Body of pancreas (tissue), 4 donors: ENCODE measurements around the gene AMBRA1. TPM values are rescaled to one million over a fixed set of nuclear protein-coding genes. Genes with fewer than 3 reads are reported as not detected.

Experiments
- ATAC-seq: fragments of 150-250 bp; one replicate; pipeline ENCODE4 v1.9.1; 2016
- DNase-seq, 4 donors: peaks; one replicate each; pipeline ENCODE4 v3.0.0-alpha.2; 2019
- H3K27ac ChIP-seq, 4 donors: fragments of 200-600 bp; sonication (generic); 1 replicate in 3 of 4; 2 replicates in 1 of 4; pipeline versions ENCODE4 v1.5.1 to v1.6.1; 2016 to 2019; ENCODE audit warnings: mild to moderate bottlenecking in 1 of 4, mixed read lengths in 1 of 4, moderate library complexity in 1 of 4
- H3K27me3 ChIP-seq, 2 donors: fragments of 200-600 bp; sonication (generic); one replicate each; pipeline ENCODE4 v1.6.0; 2016; ENCODE audit warnings: mild to moderate bottlenecking in 1 of 2
- H3K36me3 ChIP-seq, 2 donors: fragments of 200-600 bp; sonication (generic); replicated peaks in 1 of 2; 2 replicates each; pipeline ENCODE4 v1.5.1; 2016; ENCODE audit warnings: low read depth in 2 of 2; ENCODE audit not compliant: insufficient read depth in 1 of 2
- H3K4me1 ChIP-seq: fragments of 200-600 bp; sonication (generic); one replicate; pipeline ENCODE4 v1.6.0; 2016
- H3K4me3 ChIP-seq, 2 donors: fragments of 200-600 bp; sonication (generic); 1 replicate in 1 of 2; 2 replicates in 1 of 2; pipeline ENCODE4 v1.5.1; 2016 to 2019
- H3K9me3 ChIP-seq, 3 donors: fragments of 200-600 bp; sonication (generic); 1 replicate in 2 of 3; 2 replicates in 1 of 3; pipeline ENCODE4 v1.5.1; 2016
- POLR2A ChIP-seq, 3 donors: fragments of 450-650 bp; IDR thresholded peaks; one replicate each; pipeline ENCODE4 v1.6.1; 2016; ENCODE audit warnings: antibody characterized with exemption in 3 of 3, mild to moderate bottlenecking in 2 of 3
- WGBS, 2 donors: methylation state at CpG; one replicate each; pipeline ENCODE4 v1.1.5; 2017; 5-methylcytosine and 5-hydroxymethylcytosine counted together
- intact Hi-C: fragments of 100-400 bp; cut with DNase I; formaldehyde crosslinking; loops from one replicate; pipeline ENCODE4 v1.15.1; 2023
- total RNA-seq, 2 donors: library from RNA; depleted of rRNA; stranded (reverse); fragments of >200 nt; gene quantifications; one replicate each; pipeline ENCODE4 v1.1.0, GENCODE V29; 2016
- TF ChIP-seq, protein P1 (sequence below), 7 experiments: fragments of 450-650 bp in 4 of 7; fragments of 200-600 bp in 3 of 7; sonication (generic) in 3 of 7; IDR thresholded peaks; one replicate each; pipeline ENCODE4 v1.5.1; 2016 to 2019; ENCODE audit warnings: antibody characterized with exemption in 7 of 7

Gene AMBRA1
- total RNA-seq, 2 donors from 2014 or later = 17.6 to 43.2 TPM

GRCh38 chr11:46461461-46461927 lies 132.3 kb downstream of the AMBRA1 start:
- Histone ChIP-seq H3K27me3 (no peaks in the 10 kb centered on the region), H3K4me3 (no peak overlapping the region), H3K36me3 (no peaks in the 10 kb centered on the region), H3K4me1 (no peaks in the 10 kb centered on the region), H3K27ac (no peak overlapping the region), H3K9me3 (no peaks in the 10 kb centered on the region)
- ATAC-seq = no peak
- intact Hi-C loops = no loop called here
- no peak for DNase-seq
- TF ChIP-seq, protein P1, sequence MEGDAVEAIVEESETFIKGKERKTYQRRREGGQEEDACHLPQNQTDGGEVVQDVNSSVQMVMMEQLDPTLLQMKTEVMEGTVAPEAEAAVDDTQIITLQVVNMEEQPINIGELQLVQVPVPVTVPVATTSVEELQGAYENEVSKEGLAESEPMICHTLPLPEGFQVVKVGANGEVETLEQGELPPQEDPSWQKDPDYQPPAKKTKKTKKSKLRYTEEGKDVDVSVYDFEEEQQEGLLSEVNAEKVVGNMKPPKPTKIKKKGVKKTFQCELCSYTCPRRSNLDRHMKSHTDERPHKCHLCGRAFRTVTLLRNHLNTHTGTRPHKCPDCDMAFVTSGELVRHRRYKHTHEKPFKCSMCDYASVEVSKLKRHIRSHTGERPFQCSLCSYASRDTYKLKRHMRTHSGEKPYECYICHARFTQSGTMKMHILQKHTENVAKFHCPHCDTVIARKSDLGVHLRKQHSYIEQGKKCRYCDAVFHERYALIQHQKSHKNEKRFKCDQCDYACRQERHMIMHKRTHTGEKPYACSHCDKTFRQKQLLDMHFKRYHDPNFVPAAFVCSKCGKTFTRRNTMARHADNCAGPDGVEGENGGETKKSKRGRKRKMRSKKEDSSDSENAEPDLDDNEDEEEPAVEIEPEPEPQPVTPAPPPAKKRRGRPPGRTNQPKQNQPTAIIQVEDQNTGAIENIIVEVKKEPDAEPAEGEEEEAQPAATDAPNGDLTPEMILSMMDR (IDR thresholded peaks at IDR 0.05) = no peak
- WGBS, 2 donors = 72 to 81% methylated on average over 1 of the region's 1 CpG

- no peaks in the 10 kb centered on the region for H3K9me3 ChIP-seq
- intact Hi-C loops = no loop called here
- TF ChIP-seq, protein P1 (IDR thresholded peaks at IDR 0.05) = no peak
- TF ChIP-seq POLR2A (IDR thresholded peaks at IDR 0.05) = no peak
- ATAC-seq (no peak), DNase-seq (no peak)
- H3K27me3 ChIP-seq = no peaks in the 10 kb centered on the region
- H3K4me1 ChIP-seq = no peaks in the 10 kb centered on the region
- H3K4me3 ChIP-seq = no peak overlapping the region
- H3K27ac ChIP-seq = no peak overlapping the region
- no peaks in the 10 kb centered on the region for H3K36me3 ChIP-seq
- 96% methylated on average over 2 of the region's 2 CpGs for WGBS, 2 donors
Measured at GRCh38 chr11:46458491-46458890, 135.3 kb downstream of the AMBRA1 start.

DNA sequence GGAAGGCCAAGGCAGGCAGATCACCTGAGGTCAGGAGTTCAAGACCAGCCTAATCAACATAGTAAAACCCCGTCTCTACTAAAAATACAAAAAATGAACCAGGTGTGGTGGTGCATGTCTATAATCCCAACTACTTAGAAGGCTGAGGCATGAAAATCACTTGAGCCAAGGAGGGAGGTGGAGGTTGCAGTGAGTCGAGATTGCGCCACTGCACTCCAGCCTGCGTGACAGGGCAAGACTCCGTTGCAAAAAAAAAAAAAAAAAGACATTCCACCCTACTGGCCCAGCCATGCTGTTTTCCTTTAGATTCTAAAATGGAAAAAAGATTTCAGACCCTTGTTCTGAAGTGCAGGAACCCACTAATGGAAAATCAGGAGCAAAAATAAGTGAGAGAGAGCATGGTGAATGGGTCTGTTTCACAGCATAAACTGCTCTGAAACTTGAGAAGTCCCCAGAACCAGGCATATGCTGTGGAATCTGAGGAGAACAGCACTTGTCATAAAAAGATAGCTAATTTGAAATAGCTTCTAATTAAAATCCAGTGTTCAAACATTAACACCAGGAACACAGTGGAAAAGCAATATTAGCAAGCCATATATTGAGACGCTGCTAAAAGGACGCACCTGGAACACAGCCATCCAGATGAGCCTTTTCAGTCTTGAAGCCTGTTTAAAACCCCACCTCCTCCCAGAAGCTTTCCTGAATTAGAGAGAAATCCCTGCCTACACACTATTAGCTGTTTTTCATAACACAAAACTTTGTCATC lies 136.0 kb downstream of the AMBRA1 start:
- DNase-seq = no peak
- Histone ChIP-seq H3K4me1 (no peaks in the 10 kb centered on the region), H3K9me3 (no peaks in the 10 kb centered on the region), H3K27ac (no peak overlapping the region), H3K4me3 (no peak overlapping the region), H3K36me3 (no peaks in the 10 kb centered on the region), H3K27me3 (no peaks in the 10 kb centered on the region)
- intact Hi-C loops = no loop called here
- 87 to 95% methylated on average over 7 of the region's 7 CpGs for WGBS, 2 donors
- TF ChIP-seq POLR2A (IDR thresholded peaks at IDR 0.05) = no peak
- TF ChIP-seq, protein P1 (IDR thresholded peaks at IDR 0.05) = no peak
- no peak for ATAC-seq

DNA sequence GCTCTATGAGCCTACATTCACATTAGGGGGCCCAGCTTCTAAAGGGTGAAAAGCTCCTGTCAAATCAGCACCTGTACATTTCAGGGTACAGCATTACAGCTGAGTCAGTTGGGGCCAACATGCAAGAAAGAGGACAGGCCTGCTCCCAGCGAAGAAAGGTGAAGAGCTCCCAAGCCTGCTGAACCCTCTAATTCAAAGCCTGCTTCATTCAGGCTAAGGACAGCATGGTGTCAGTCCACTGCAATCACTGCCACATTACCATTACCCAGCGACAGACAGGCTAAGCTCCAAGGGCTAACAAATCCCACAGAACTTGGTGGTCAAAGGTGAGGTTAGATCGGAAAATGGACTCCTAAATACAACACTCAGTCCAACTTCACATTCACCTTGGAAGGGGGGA lies 136.8 kb downstream of the AMBRA1 start:
- intact Hi-C loops = no loop called here
- Histone ChIP-seq H3K4me3 (no peak overlapping the region), H3K9me3 (no peaks in the 10 kb centered on the region), H3K27ac (no peak overlapping the region), H3K4me1 (no peaks in the 10 kb centered on the region), H3K27me3 (no peaks in the 10 kb centered on the region), H3K36me3 (no peaks in the 10 kb centered on the region)
- DNase-seq (no peak), ATAC-seq (no peak)
- no peak for TF ChIP-seq POLR2A (IDR thresholded peaks at IDR 0.05)
- TF ChIP-seq, protein P1 (IDR thresholded peaks at IDR 0.05) = no peak
- WGBS, 2 donors = 92 to 97% methylated on average over 2 to 3 of the region's 3 CpGs
